Panc1 (cell line): ENCODE results near the gene NOS1AP. TPM values are rescaled to one million over a fixed set of nuclear protein-coding genes. Genes with fewer than 3 reads are reported as not detected.
A peak's percentile ranks its signal among the peaks of the same experiment; 100 is the strongest.

Experiments
- ATAC-seq: fragments of 200-7000 bp; cut with Tn5 transposase; 2 replicates; pipeline ENCODE4 v1.9.1; 2020; ENCODE audit warnings: mild to moderate bottlenecking, moderate library complexity
- BruUV-seq: library from RNA; stranded (reverse); fragments of 400-500 nt; replicated peaks from 2 replicates; lab custom pipeline; 2021; lab: Mats Ljungman, UMichigan
- CTCF ChIA-PET: fragments of 300-600 bp; sonication (Branson Sonifier 250); formaldehyde crosslinking; loops from one replicate; lab custom pipeline; 2022; ENCODE audit warnings: antibody characterized with exemption; lab: Charles Lee
- POLR2A ChIA-PET: fragments of 300-600 bp; sonication (Branson Sonifier 250); formaldehyde crosslinking; loops from one replicate; lab custom pipeline; 2022; ENCODE audit warnings: antibody characterized with exemption; lab: Charles Lee
- DNase-seq: peaks from one replicate; pipeline ENCODE4 v3.0.0-alpha.2; 2010; ENCODE audit warnings: low read depth, low spot score
- H3K27ac ChIP-seq: 2 replicates; pipeline ENCODE4 v1.5.1; 2011; ENCODE audit warnings: mild to moderate bottlenecking, low read length, inconsistent platforms
- H3K27me3 ChIP-seq: fragments of 200-500 bp; sonication (Bioruptor generic); 2 replicates; pipeline ENCODE4 v1.6.0; 2014; ENCODE audit warnings: low read length, inconsistent platforms; ENCODE audit not compliant: control insufficient read depth, insufficient read depth
- H3K36me3 ChIP-seq: fragments of 200-500 bp; sonication (Bioruptor generic); 2 replicates; pipeline ENCODE4 v1.5.1; 2014; ENCODE audit warnings: inconsistent platforms, mild to moderate bottlenecking, low read length, moderate library complexity; ENCODE audit not compliant: control insufficient read depth, insufficient read depth
- H3K4me1 ChIP-seq: 2 replicates; pipeline ENCODE4 v1.5.1; 2011; ENCODE audit warnings: inconsistent platforms, mild to moderate bottlenecking, low read length, moderate library complexity; ENCODE audit not compliant: control insufficient read depth, insufficient read depth
- H3K4me3 ChIP-seq, 2 experiments: 2 replicates each; pipeline ENCODE4 v1.5.1; 2011 to 2012; ENCODE audit warnings: low read depth in 2 of 2, low read length in 2 of 2, mild to moderate bottlenecking in 2 of 2, inconsistent platforms in 1 of 2, moderate library complexity in 1 of 2
- H3K9me3 ChIP-seq: fragments of 200-500 bp; sonication (Bioruptor generic); 2 replicates; pipeline ENCODE4 v1.5.1; 2014; ENCODE audit warnings: low read depth, mild to moderate bottlenecking, inconsistent platforms, low read length, moderate library complexity; ENCODE audit not compliant: control insufficient read depth, insufficient read depth
- CTCF ChIP-seq: fragments of 450-650 bp; IDR thresholded peaks from 2 replicates; pipeline ENCODE4 v1.5.1; 2017; ENCODE audit warnings: mild to moderate bottlenecking
- POLR2AphosphoS5 ChIP-seq: IDR thresholded peaks from 2 replicates; pipeline ENCODE4 v1.6.1; 2012; ENCODE audit warnings: mild to moderate bottlenecking, low read depth, low read length, moderate library complexity
- SIN3A ChIP-seq: IDR thresholded peaks from 2 replicates; pipeline ENCODE4 v1.6.1; 2012; ENCODE audit warnings: low read depth, mild to moderate bottlenecking, low read length, moderate library complexity, borderline replicate concordance; ENCODE audit not compliant: insufficient read depth
- TCF7L2 ChIP-seq: IDR thresholded peaks from 2 replicates; pipeline ENCODE4 v1.6.1; 2011; ENCODE audit warnings: mild to moderate bottlenecking, low read depth, low read length, inconsistent platforms
- in situ Hi-C: cut with HindIII; loops from 2 replicates; pipeline ENCODE4 v1.10.0; 2016; ENCODE audit warnings: low sequenced_read_pairs, low pct_unique_long_range_greater_than_20kb
- intact Hi-C: fragments of 100-400 bp; cut with micrococcal nuclease; formaldehyde crosslinking; loops from one replicate; pipeline ENCODE4 v1.10.0; 2022; ENCODE audit not compliant: unreplicated experiment
- total RNA-seq: library from RNA; stranded (reverse); gene quantifications from one replicate; pipeline ENCODE4 v1.2.1, GENCODE V29; 2021; ENCODE audit not compliant: unreplicated experiment
- TF ChIP-seq, protein P1 (sequence below), 2 experiments: IDR thresholded peaks; 2 replicates each; pipeline ENCODE4 v1.6.1; 2011 to 2012; ENCODE audit warnings: low read depth in 2 of 2, control low read depth in 1 of 2, low read length in 1 of 2, mild to moderate bottlenecking in 1 of 2, moderate library complexity in 1 of 2; ENCODE audit not compliant: insufficient read depth in 1 of 2

NOS1AP gene
- total RNA-seq, 1 experiment from 2014 or later, result 27.9 TPM

DNA sequence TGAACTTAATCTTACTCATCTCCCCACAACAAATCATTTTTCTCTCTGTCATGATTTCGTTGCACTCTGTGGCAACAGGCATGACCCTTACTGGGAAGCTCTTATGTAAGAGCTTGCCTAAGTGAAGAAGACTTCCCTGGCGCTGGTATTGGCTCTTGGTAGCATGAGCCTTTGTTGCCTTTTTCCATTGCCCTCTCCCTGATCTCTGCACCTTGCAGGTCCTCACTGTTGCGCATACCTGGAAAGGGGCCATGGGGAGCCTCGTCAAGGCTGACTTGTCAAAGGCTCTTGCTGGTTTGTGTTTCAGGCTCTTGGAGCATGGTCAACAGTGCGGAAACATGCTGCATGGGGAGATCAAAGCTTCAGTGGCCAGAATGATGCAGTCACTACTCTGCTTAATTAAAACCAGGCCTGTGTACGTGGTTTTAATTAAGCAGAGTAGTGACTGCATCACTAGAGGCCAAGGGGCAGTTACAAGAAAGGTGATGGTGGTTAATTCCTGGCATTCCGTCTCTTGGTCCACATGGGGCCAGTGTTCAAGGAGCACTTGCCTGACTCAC lies 165.8 kb downstream of the NOS1AP start:
- in situ Hi-C loops, result no loop called here
- Histone ChIP-seq H3K27me3 (no peaks in the 10 kb centered on the region), H3K27ac (peak overlapping the region; percentile 46; the same call in 1 of the 2 replicates), H3K4me1 (peaks cover 76% of the 10 kb centered on the region), H3K9me3 (no peaks in the 10 kb centered on the region), H3K36me3 (no peaks in the 10 kb centered on the region), H3K4me3 (no peak overlapping the region)
- ChIA-PET CTCF (no interaction called here), POLR2A (no interaction called here)
- intact Hi-C loops, result no loop called here
- DNase-seq, result no peak
- peak; percentile 63; the same call in 1 of the 2 replicates for TF ChIP-seq TCF7L2
- TF ChIP-seq, protein P1, sequence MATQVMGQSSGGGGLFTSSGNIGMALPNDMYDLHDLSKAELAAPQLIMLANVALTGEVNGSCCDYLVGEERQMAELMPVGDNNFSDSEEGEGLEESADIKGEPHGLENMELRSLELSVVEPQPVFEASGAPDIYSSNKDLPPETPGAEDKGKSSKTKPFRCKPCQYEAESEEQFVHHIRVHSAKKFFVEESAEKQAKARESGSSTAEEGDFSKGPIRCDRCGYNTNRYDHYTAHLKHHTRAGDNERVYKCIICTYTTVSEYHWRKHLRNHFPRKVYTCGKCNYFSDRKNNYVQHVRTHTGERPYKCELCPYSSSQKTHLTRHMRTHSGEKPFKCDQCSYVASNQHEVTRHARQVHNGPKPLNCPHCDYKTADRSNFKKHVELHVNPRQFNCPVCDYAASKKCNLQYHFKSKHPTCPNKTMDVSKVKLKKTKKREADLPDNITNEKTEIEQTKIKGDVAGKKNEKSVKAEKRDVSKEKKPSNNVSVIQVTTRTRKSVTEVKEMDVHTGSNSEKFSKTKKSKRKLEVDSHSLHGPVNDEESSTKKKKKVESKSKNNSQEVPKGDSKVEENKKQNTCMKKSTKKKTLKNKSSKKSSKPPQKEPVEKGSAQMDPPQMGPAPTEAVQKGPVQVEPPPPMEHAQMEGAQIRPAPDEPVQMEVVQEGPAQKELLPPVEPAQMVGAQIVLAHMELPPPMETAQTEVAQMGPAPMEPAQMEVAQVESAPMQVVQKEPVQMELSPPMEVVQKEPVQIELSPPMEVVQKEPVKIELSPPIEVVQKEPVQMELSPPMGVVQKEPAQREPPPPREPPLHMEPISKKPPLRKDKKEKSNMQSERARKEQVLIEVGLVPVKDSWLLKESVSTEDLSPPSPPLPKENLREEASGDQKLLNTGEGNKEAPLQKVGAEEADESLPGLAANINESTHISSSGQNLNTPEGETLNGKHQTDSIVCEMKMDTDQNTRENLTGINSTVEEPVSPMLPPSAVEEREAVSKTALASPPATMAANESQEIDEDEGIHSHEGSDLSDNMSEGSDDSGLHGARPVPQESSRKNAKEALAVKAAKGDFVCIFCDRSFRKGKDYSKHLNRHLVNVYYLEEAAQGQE (IDR thresholded peaks at IDR 0.05; ENCODE audit: insufficient read depth in 1 of 2, low read depth in 2 of 2, low read length in 1 of 2), result no peak
- no peak for TF ChIP-seq CTCF
- BruUV-seq, result no TSS peak
- ATAC-seq, result no peak

GRCh38 chr1:162236201-162236600 lies 166.7 kb downstream of the NOS1AP start:
- peak overlapping the region; percentile 44 for H3K27ac ChIP-seq
- H3K9me3 ChIP-seq, result no peaks in the 10 kb centered on the region
- no peaks in the 10 kb centered on the region for H3K27me3 ChIP-seq
- H3K4me3 ChIP-seq, result no peak overlapping the region
- intact Hi-C loops, result no loop called here
- H3K36me3 ChIP-seq, result no peaks in the 10 kb centered on the region
- POLR2A ChIA-PET, result no interaction called here
- ATAC-seq (no peak), DNase-seq (no peak)
- no TSS peak for BruUV-seq
- peaks cover 77% of the 10 kb centered on the region for H3K4me1 ChIP-seq
- in situ Hi-C loops, result no loop called here
- CTCF ChIA-PET, result no interaction called here
- TF ChIP-seq SIN3A, result no peak
- TF ChIP-seq CTCF, result no peak
- no peak for TF ChIP-seq POLR2AphosphoS5
- no peak for TF ChIP-seq TCF7L2
- TF ChIP-seq, protein P1 (IDR thresholded peaks at IDR 0.05; ENCODE audit: insufficient read depth in 1 of 2, low read depth in 2 of 2, low read length in 1 of 2), result no peak
